Stimulated activated CD8-positive, alpha-beta memory T cell treated with anti-CD3 and anti-CD28 coated beads, Interleukin-7, amount 100 ng/mL, for 1 hour (primary cell): Measurements from ENCODE around the gene TNS3.

Source experiments
- DNase-seq, 2 donors: peaks; one replicate each; pipeline ENCODE4 v3.0.0-alpha.2; 2020; ENCODE audit warnings: low read depth in 2 of 2

The TNS3 gene

DNA sequence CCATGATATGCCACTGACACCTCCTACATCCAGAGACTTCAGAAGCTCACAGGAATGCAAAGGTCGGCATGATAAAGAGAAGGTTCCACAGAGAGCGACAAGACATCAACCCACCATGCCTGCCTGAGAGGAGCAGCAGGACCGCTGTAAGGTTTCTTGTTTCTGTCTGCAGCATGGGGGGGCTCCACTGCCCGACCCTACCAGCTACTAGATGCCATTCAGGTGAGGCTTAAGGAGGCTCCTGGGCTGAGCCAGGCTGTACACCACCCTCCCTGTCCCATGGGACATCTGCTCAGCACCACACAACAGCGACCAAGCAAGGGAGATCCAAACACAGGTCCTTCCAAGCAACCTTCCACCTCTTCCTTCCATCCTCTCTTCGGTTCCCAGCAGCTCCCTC is 234.6 kb downstream of the TNS3 start:
- DNase-seq: no peak

- DNase-seq: no peak
Observed at GRCh38 chr7:47346377-47346914, 235.5 kb downstream of the TNS3 start.

- DNase-seq: no peak
Observed at GRCh38 chr7:47345857-47346298, 236.0 kb downstream of the TNS3 start.

- DNase-seq: no peak
Observed at GRCh38 chr7:47344171-47344955, 237.5 kb downstream of the TNS3 start.

DNA sequence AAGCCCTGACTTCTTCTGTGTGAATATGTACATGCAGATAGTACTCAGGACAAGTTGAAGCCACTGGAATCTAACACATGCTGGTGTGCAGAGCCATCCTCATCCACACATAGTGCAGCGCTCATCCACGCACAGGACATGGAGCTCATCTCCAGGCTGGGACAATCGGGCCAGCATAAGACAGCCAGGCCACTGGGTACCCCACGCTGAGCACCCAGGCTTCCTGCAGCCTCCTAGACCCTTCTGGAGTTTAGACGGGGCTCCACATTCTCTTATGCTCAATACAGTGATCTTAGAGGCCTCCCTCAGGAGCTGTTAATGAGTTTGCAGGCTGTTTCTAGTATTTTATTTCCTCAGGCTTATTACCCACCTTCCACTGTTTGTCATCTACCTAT is 238.9 kb downstream of the TNS3 start:
- no peak for DNase-seq

DNA sequence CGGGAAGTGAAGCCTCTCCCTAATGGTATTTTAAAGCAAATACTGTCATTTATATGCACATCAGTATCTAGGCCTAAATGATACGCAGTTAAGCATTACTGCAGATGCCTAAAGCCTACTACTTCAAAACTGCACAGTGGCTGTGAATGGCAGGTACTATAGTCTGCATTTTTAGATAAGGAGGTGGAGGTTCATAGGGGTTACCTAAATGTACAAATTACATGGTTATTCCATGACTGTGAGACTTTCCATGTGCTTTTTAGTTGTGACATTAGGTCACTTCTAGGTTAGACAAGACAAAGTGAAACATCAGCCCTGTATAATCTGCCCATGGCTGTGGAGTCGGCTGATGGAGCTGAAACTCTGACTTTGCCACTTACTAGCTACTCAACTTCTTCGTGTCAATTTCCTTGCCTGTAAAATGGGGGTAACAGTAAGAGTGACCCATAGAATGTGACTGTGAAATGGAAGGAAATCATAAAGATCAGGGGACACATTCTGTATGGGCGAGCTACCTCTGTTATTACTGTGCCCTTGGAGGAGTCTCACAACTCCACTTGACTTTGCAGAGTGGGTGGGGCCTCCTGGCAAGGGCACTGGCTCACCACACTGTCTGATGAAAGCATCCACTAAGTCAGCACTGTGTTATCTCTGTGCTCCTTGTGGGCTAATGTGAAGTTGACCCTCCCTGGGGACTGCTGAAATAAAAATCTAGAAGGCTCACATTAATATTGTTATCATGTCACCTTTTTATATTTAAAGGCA is 239.4 kb downstream of the TNS3 start:
- no peak for DNase-seq

GRCh38 chr7:47340517-47340916 is 241.4 kb downstream of the TNS3 start:
- DNase-seq: no peak

GRCh38 chr7:47338026-47338425 is 243.9 kb downstream of the TNS3 start:
- no peak for DNase-seq

DNA sequence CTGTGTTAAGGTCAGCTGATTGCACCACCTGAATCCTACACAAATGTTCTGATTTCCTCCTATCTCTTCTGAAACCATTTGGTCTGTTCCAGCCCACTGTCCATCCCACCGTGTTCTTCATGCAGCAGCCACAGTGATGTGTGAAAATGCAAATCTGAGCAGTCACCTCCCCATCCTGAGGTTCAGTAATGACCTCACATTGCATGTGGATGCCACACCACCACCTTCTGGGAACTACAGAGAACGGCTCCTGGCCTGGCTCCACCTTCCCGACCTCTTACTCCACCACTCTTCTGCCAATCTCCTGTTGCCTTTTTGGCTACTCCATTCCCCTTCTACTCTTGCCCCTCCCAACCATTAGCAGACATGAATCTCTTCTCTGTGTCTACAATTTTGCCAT is 244.4 kb downstream of the TNS3 start:
- DNase-seq: no peak

DNA sequence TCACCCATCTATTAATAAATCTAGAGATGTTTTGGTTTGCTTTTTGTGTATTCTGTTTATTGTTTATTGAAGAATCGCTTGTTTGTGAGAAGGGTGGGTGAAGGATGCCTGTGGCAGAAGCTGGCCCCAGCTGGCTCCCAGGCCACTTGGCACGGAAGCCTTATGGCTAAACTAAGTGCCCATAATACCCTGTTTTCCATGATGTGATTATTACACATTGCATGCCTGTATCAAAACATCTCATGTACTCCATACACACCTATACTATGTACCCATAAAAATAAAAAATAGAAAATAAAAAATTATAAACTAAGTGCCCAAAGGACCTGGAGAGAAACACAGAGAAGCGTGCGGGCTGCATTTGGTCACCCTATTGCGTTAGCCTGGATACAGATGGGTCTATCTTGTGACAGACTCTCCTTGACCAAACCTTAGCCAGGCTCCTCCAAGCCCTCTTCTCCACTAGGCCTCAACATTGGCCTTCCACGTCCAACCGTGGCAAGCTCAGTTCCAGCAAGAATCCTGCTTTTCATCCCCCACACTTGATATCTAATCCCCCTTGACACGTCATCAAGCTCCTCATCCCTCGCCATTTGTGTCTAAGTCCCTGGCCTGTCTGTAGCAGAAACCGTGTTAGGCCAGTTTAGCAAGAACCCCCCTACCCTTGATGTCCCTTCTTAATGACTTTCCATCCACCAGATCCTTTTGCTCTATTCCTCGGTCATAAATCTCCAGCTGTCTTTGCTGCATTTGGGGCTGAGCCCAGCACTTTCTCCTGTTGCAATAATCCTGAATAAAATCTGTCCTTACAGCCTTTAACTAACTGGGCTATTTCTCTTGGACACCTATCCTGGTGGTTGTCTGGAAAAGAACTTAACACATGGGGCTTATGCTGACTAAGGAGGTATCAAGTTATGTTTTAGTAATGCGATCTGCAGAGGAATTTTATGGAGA is 245.2 kb downstream of the TNS3 start:
- no peak for DNase-seq

DNA sequence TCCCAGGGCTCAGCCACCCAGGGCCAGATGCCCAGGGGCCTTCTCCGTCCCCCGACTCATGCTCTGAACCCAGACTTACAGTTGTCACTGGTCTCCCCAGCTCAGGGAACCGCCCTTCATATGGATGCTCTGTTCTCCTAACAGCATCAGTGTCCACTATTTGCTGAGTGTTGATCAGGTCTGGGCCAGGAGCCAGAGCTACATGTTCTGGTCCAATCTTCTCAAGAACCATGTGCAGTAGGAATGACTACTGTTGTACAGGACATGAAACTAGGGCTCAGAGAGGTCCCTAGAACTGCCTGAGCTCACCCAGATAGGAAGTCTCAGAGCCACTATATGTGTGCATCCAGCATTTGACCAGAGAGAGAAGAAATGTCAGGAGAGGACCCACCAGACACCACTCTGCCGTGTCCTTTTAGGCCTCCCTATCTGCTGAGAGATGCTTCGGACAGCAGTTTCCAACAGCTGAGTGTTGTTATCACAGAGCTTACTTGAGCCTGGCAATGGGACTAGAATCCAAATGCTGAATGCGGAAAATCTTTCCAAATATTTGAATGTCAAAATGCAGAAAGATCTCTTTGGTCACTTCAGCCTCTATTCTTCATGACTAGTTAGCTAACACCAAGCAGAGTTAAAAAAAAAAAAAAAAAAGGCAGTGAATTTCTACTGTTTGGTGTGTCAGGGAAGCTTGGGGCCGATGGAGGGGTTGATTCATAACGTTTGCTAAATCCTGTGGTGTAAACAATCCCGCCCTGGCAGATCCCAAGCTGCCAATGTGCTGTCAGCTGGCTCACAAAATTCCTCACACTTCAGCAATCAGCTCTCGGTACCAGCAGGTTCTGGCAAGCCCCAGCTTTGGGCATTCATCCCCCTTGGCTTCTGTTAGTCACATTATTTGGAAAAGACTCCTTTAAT is 246.1 kb downstream of the TNS3 start:
- no peak for DNase-seq

DNA sequence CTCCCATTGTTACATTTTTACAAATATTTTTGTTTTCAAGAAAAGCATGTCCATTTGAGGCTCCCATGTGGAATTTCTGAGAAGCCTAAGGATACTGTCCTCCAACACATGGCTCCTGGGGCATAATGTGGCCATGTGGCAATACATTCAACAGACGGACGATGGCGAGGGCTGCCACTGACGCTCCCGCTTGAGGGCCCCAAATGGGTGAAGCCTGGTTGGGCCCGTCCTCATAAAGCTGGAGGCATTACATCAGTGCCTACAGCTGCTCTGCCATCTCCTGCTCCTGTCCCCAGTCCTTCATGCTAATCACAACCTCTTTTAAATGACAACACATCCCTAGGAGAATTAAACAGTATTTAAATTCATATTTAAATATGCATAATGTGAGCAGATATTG is 246.8 kb downstream of the TNS3 start:
- no peak for DNase-seq

DNA sequence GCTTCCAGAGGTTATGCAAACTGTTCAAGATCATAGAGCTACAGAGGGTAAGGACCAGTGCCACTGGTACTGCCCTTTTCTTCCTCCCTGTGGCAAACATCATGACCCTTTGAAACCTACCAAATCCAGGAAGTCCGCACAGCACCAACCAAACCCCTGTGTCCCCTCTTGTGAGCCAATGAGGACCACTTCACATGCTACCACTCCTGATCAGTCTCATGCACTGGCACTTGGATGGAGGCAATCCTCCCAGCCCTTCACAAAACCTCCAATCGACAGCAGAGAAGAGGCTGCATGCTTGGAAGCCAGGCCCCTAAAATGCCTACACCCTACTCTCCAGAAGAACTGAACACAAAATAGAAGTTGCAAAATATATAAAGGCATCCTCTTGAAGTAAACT is 248.0 kb downstream of the TNS3 start:
- no peak for DNase-seq

- no peak for DNase-seq
Observed at GRCh38 chr7:47333554-47333887, 248.4 kb downstream of the TNS3 start.

- no peak for DNase-seq
Observed at GRCh38 chr7:47332681-47333553, 249.0 kb downstream of the TNS3 start.

DNA sequence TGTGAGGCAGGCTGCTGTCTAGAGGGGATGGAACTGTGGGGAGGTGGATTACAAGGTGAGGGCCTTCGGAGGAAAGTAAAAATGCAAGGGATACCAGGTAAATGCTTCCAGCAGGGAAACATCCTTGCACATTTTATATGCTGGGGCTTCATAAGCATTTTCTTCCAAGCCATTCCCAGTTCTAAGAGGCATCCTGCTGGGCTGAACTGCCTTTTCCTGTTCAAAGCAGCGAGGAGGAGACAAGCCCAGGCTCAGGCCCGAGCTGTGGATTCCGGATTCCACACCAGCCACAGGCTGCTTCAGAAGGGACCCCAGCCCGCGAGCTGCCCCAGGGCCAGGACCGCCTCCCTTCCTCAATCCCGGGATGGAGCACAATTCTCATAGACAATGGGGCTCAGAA is 249.7 kb downstream of the TNS3 start:
- DNase-seq: no peak

GRCh38 chr7:47331179-47331565 is 250.7 kb downstream of the TNS3 start:
- no peak for DNase-seq

DNA sequence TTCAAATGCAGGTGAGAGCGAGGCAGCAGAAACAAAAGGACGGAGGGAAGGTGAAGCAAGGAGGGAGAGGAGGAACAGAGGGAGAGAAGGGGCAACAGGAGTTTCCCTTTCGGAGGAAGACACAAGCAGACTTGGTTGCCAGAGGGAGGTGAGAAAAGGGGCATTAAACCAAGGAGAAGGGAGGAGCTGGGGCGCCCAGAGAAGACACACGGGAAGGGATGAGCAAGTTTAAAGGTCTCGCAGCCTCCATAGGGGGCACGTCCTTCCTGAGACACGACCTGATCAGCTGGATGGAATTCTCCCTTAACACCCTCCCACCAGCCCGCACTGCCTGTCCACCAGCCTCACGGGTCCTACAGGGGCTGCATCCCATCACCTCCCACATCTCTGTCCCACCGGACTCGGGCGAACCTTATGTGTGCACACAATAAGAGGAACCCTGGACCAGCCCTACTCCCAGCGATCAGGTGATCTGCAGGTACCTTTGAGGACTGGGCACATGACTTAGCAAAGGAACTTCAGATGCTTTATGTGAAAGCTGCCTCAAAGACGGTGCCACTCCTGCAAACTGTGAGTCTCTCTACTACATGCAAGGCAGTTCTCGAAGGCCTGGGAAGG is 251.2 kb downstream of the TNS3 start:
- no peak for DNase-seq

DNA sequence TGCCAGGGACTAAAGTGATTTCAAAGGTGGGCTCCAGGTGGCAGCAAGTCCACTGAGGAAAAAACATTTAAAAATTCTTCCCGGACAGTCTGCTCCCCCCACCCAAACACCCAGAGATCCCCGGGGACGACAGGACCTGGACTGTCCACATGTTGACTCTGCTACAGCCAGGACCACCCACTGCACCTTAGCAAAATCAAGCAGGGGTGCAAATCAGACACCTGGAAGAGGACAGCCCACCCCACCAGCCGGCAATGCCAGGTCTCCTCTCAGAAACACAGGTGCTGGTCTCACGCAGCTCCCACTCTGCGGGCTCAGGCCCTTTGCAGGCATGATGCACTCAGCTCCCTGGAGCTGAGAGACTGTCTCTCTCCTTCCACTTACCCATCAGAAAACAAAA is 251.9 kb downstream of the TNS3 start:
- DNase-seq: no peak
